ENCODE results near the gene ARHGEF12. TPM values are rescaled to one million over a fixed set of nuclear protein-coding genes. Genes with fewer than 3 reads are reported as not detected.

ARHGEF12 gene
- polyA plus RNA-seq, 2 of the 4 experiments (the other 2 are of a cell fraction) = 16.7 to 27.2 TPM

GRCh38 chr11:120494595-120494994, 158.4 kb downstream of the ARHGEF12 start:
- ChIA-PET CTCF (no interaction called here), POLR2A (no interaction called here)
- no peak for TF ChIP-seq E2F6 (IDR thresholded peaks at IDR 0.05; ENCODE audit: borderline replicate concordance, low read depth)
- no peak for TF ChIP-seq MAZ (IDR thresholded peaks at IDR 0.05; ENCODE audit: borderline replicate concordance, low read depth, low read length)
- no peak for TF ChIP-seq NR3C1 (IDR thresholded peaks at IDR 0.05)
- no peak for TF ChIP-seq HOXB5 (CRISPR knock-in tag; IDR thresholded peaks at IDR 0.05)
- TF ChIP-seq RARB (CRISPR knock-in tag; IDR thresholded peaks at IDR 0.05) = no peak
- no peak for TF ChIP-seq ATOH8 (CRISPR knock-in tag; IDR thresholded peaks at IDR 0.05; ENCODE audit: low read depth)
- TF ChIP-seq PBX3 (IDR thresholded peaks at IDR 0.05) = no peak
- no peak for TF ChIP-seq ZSCAN20 (CRISPR knock-in tag; IDR thresholded peaks at IDR 0.05)
- no peak for TF ChIP-seq CBX8 (IDR thresholded peaks at IDR 0.05)
- no peak for TF ChIP-seq JUN (IDR thresholded peaks at IDR 0.05)
- no peak for TF ChIP-seq EHF (CRISPR knock-in tag; IDR thresholded peaks at IDR 0.05)
- no peak for TF ChIP-seq MAX (IDR thresholded peaks at IDR 0.05)
- TF ChIP-seq JUNB (IDR thresholded peaks at IDR 0.05) = no peak
- no peak for TF ChIP-seq FOSL2 (IDR thresholded peaks at IDR 0.05)
- no peak for TF ChIP-seq FOSL2 (CRISPR knock-in tag; IDR thresholded peaks at IDR 0.05)
- no peak for TF ChIP-seq CBX2 (IDR thresholded peaks at IDR 0.05; ENCODE audit: borderline replicate concordance, low read depth)
- no peak for TF ChIP-seq BHLHE40 (IDR thresholded peaks at IDR 0.05; ENCODE audit: low read depth, low read length)
- no peak for TF ChIP-seq HOXB13 (CRISPR knock-in tag; IDR thresholded peaks at IDR 0.05; ENCODE audit: low read depth)
- ATAC-seq (no peak), DNase-seq (ENCODE audit: low read depth in 1 of 2, low spot score in 1 of 2) (no peak), FAIRE-seq (no peak)
- H3K27ac ChIP-seq = no peak overlapping the region
- no peak overlapping the region for H3K4me3 ChIP-seq
- 87% methylated on average over 2 of the region's 2 CpGs for WGBS (ENCODE audit: missing lambda C conversion rate)
- no peaks in the 10 kb centered on the region for H3K9me3 ChIP-seq
- H3K4me2 ChIP-seq = no peak overlapping the region
- no peaks in the 10 kb centered on the region for H3K4me1 ChIP-seq

- no peaks in the 10 kb centered on the region for H3K9me3 ChIP-seq
- ChIA-PET POLR2A (no interaction called here), CTCF (interaction anchor here (2.4 kb wide), 1 partner anchor 12 kb away, joined by 13 read pairs; the partner anchor contains the start of gene GRIK4)
- no peak overlapping the region for H3K27ac ChIP-seq
- TF ChIP-seq ZFP36 (IDR thresholded peaks at IDR 0.05; ENCODE audit: borderline replicate concordance, partially characterized antibody) (no peak), NFE2L2 (conservative IDR thresholded peaks at IDR 0.05; ENCODE audit: low read length) (no peak), HOXB5 (CRISPR knock-in tag; IDR thresholded peaks at IDR 0.05) (no peak), KDM5A (IDR thresholded peaks at IDR 0.05) (no peak), MAX (IDR thresholded peaks at IDR 0.05) (no peak), ZNF302 (CRISPR knock-in tag; IDR thresholded peaks at IDR 0.05) (no peak), MAZ (IDR thresholded peaks at IDR 0.05; ENCODE audit: borderline replicate concordance, low read depth, low read length) (no peak), HOXA7 (CRISPR knock-in tag; IDR thresholded peaks at IDR 0.05) (no peak), EHF (CRISPR knock-in tag; IDR thresholded peaks at IDR 0.05) (no peak), CEBPB (IDR thresholded peaks at IDR 0.05) (no peak), TP53 (CRISPR knock-in tag; IDR thresholded peaks at IDR 0.05) (no peak), RNF2 (IDR thresholded peaks at IDR 0.05; ENCODE audit: borderline replicate concordance, low read depth) (no peak), ESRRA (IDR thresholded peaks at IDR 0.05; ENCODE audit: borderline replicate concordance, low read length) (no peak), EHMT2 (IDR thresholded peaks at IDR 0.05; ENCODE audit: low read depth) (no peak), CTCF (IDR thresholded peaks at IDR 0.05) (no peak), RFX5 (IDR thresholded peaks at IDR 0.05) (no peak)
- WGBS (ENCODE audit: missing lambda C conversion rate) = 79% methylated on average over 8 of the region's 8 CpGs
- no peak overlapping the region for H3K4me2 ChIP-seq
- ATAC-seq (no peak), DNase-seq (ENCODE audit: low read depth in 1 of 2, low spot score in 1 of 2) (no peak), FAIRE-seq (no peak)
- H3K4me1 ChIP-seq = no peaks in the 10 kb centered on the region
- H3K4me3 ChIP-seq = no peak overlapping the region
These were observed 162.9 kb downstream of the ARHGEF12 start for GRCh38 chr11:120499088-120499487.
